SW 1271 (cell line): ENCODE measurements around the gene VPS25.
A peak's percentile ranks its signal among the peaks of the same experiment; 100 is the strongest.

ENCODE experiments used
- DNase-seq, 2 experiments: peaks; one replicate each; lab custom pipeline; 2025; lab: John Stamatoyannopoulos, UW

VPS25 gene

GRCh38 chr17:42795465-42795864, 22.2 kb downstream of the VPS25 start:
- DNase-seq: no peak

- DNase-seq: no peak
Observed at GRCh38 chr17:42796066-42796758, 23.0 kb downstream of the VPS25 start.

- DNase-seq: no peak
Observed at GRCh38 chr17:42797067-42798007, 24.1 kb downstream of the VPS25 start.

- DNase-seq: no peak
Observed at GRCh38 chr17:42798011-42798382, 24.7 kb downstream of the VPS25 start.

- peak; percentile 70 to 76 for DNase-seq
Observed at GRCh38 chr17:42798383-42799380, 25.4 kb downstream of the VPS25 start, which contains the start of the genes CNTD1 and COA3. CNTD1 (plus strand) TSS chr17:42798861; CDS start chr17:42799068, 207 bp downstream. COA3 (minus strand) TSS chr17:42798704; CDS start chr17:42798681, 23 bp downstream.

GRCh38 chr17:42803074-42803883, 30.0 kb downstream of the VPS25 start:
- DNase-seq: no peak

GRCh38 chr17:42804918-42805367, 31.7 kb downstream of the VPS25 start:
- DNase-seq: no peak

GRCh38 chr17:42806249-42806648, 33.0 kb downstream of the VPS25 start:
- DNase-seq: no peak

- no peak for DNase-seq
Observed at GRCh38 chr17:42809250-42809649, 36.0 kb downstream of the VPS25 start.

- peak; percentile 69 to 83 for DNase-seq
Observed at GRCh38 chr17:42814633-42815399, 41.6 kb downstream of the VPS25 start.

- DNase-seq: peak; percentile 22 to 30
Observed at GRCh38 chr17:42817866-42818265, 44.6 kb downstream of the VPS25 start.

GRCh38 chr17:42818379-42818778, 45.1 kb downstream of the VPS25 start:
- DNase-seq: no peak

GRCh38 chr17:42819939-42820535, 46.8 kb downstream of the VPS25 start:
- DNase-seq: peak in 1 of 2 experiments; percentile 71

- no peak for DNase-seq
Observed at GRCh38 chr17:42821176-42821575, 47.9 kb downstream of the VPS25 start.

GRCh38 chr17:42827472-42827871, 54.2 kb downstream of the VPS25 start:
- no peak for DNase-seq
